NCI-H2171 (cell line): ENCODE measurements around the gene PRLH.
"Not testable (repeated sequence)": the region's sequence is repeated elsewhere in the genome, so short reads cannot be mapped to it uniquely, and the experiment has no call there.

Experiments
- DNase-seq: peaks from one replicate; lab custom pipeline; 2025; lab: John Stamatoyannopoulos, UW

PRLH gene

GRCh38 chr2:237583385-237584295 is 17.3 kb downstream of the PRLH start:
- no peak for DNase-seq

- no peak for DNase-seq
These were observed 19.3 kb downstream of the PRLH start for GRCh38 chr2:237585590-237586221.

GRCh38 chr2:237588044-237588696 is 21.8 kb downstream of the PRLH start:
- DNase-seq = no peak

- no peak for DNase-seq
These were observed 24.1 kb downstream of the PRLH start, which contains the start of gene RAB17 for GRCh38 chr2:237590272-237591140. TSS of gene RAB17 (minus strand) at chr2:237590734. CDS start at chr2:237586154, 4,580 bp downstream.

- DNase-seq = no peak
These were observed 24.9 kb downstream of the PRLH start for GRCh38 chr2:237591141-237591881.

- DNase-seq = no peak
These were observed 26.1 kb downstream of the PRLH start for GRCh38 chr2:237592425-237592980.

- no peak for DNase-seq
These were observed 26.7 kb downstream of the PRLH start for GRCh38 chr2:237593036-237593435.

GRCh38 chr2:237593596-237594320 is 27.4 kb downstream of the PRLH start:
- peak; percentile 63 for DNase-seq

- no peak for DNase-seq
These were observed 28.1 kb downstream of the PRLH start for GRCh38 chr2:237594514-237594871.

- not testable (repeated sequence) for DNase-seq
These were observed 29.6 kb downstream of the PRLH start for GRCh38 chr2:237595829-237596519.

GRCh38 chr2:237596520-237597195 is 30.3 kb downstream of the PRLH start:
- no peak for DNase-seq

- DNase-seq = no peak
These were observed 31.1 kb downstream of the PRLH start for GRCh38 chr2:237597196-237598145.

- no peak for DNase-seq
These were observed 32.3 kb downstream of the PRLH start for GRCh38 chr2:237598468-237599208.

GRCh38 chr2:237599465-237600110 is 33.2 kb downstream of the PRLH start:
- DNase-seq = no peak

- DNase-seq = no peak
These were observed 34.0 kb downstream of the PRLH start for GRCh38 chr2:237600205-237600846.
